ENCODE data around the gene ATG101. TPM values are rescaled to one million over a fixed set of nuclear protein-coding genes. Genes with fewer than 3 reads are reported as not detected.

Gene ATG101
- total and polyA plus RNA-seq, 4 donors: 12.9 to 31.8 (median 29.4) TPM

GRCh38 chr12:52096332-52097044 is 26.7 kb downstream of the ATG101 start:
- no peak overlapping the region for H3K27ac ChIP-seq (ENCODE audit: low read depth in 1 of 2, low read length in 2 of 2)
- H3K9me3 ChIP-seq (ENCODE audit: control insufficient read depth in 4 of 4, low read length in 3 of 4): no peaks in the 10 kb centered on the region
- no peak overlapping the region for H3K9ac ChIP-seq (ENCODE audit: low read depth in 1 of 2, low read length in 2 of 2)
- H3K4me1 ChIP-seq (ENCODE audit: control insufficient read depth in 4 of 4, insufficient read depth in 4 of 4, low read length in 3 of 4): peaks cover 0 to 19% (median 9%) of the 10 kb centered on the region in 4 donors
- TF ChIP-seq YY1 (IDR thresholded peaks at IDR 0.05): no peak
- TF ChIP-seq HNF4G (IDR thresholded peaks at IDR 0.05): no peak
- TF ChIP-seq, protein P1, sequence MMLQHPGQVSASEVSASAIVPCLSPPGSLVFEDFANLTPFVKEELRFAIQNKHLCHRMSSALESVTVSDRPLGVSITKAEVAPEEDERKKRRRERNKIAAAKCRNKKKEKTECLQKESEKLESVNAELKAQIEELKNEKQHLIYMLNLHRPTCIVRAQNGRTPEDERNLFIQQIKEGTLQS (IDR thresholded peaks at IDR 0.05): no peak
- TF ChIP-seq, protein P2, sequence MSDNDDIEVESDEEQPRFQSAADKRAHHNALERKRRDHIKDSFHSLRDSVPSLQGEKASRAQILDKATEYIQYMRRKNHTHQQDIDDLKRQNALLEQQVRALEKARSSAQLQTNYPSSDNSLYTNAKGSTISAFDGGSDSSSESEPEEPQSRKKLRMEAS (IDR thresholded peaks at IDR 0.05): no peak
- TF ChIP-seq RAD21 (IDR thresholded peaks at IDR 0.05): no peak
- no peak for TF ChIP-seq SP1 (IDR thresholded peaks at IDR 0.05)
- no peak for TF ChIP-seq GABPA (IDR thresholded peaks at IDR 0.05 in 1 of 2, conservative IDR thresholded peaks at IDR 0.05 in 1 of 2)
- no peak for TF ChIP-seq EGR1 (IDR thresholded peaks at IDR 0.05; ENCODE audit: low read depth in 2 of 2)
- TF ChIP-seq ZBTB33 (IDR thresholded peaks at IDR 0.05): no peak
- TF ChIP-seq HNF4A (conservative IDR thresholded peaks at IDR 0.05): no peak
- TF ChIP-seq TAF1 (conservative IDR thresholded peaks at IDR 0.05): no peak
- TF ChIP-seq CTCF (IDR thresholded peaks at IDR 0.05; ENCODE audit: low read depth, low read length, missing input control): no peak
- no peak for TF ChIP-seq NR2F2 (IDR thresholded peaks at IDR 0.05)
- no peaks in the 10 kb centered on the region for H3K27me3 ChIP-seq (ENCODE audit: control insufficient read depth in 4 of 4, insufficient read depth in 4 of 4, low read length in 3 of 4)
- DNase-seq (ENCODE audit: low spot score): no peak
- no peaks in the 10 kb centered on the region for H3K36me3 ChIP-seq (ENCODE audit: control insufficient read depth in 4 of 4, insufficient read depth in 3 of 4, low read depth in 1 of 4, low read length in 3 of 4)
- H3K4me3 ChIP-seq (ENCODE audit: low read depth in 1 of 3, low read length in 3 of 3): no peak overlapping the region
- 93% methylated on average over 15 of the region's 15 CpGs for WGBS

DNA sequence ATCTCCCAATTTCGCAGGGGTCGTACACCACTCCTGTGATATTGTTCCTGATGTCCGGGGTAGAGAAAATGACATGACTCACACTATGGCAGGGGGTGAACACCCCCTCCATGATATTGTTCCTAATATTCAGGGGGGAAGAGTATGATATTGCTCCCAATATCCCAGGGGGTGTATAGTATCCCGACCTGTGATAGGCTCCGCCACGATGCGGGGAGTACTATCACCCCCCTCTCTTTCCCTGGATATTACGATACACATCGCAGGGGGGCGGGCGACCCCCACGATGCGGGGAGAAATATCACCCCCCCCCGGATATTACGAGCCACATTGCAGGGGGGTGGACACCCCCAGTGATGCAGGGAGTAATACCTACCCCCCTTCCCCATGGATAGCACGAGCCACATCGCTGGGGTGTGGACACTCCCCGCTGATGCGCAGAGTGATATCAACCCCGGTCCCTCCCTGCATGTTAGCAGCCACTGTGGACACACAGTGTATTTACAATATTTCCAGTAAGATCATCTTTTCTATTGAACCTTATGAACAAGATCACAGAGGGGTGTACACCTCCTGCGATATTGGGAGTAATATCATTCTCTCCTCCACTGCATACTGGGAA is 27.4 kb downstream of the ATG101 start:
- no peaks in the 10 kb centered on the region for H3K27me3 ChIP-seq (ENCODE audit: control insufficient read depth in 4 of 4, insufficient read depth in 4 of 4, low read length in 3 of 4)
- TF ChIP-seq SP1 (IDR thresholded peaks at IDR 0.05): no peak
- no peak for TF ChIP-seq YY1 (IDR thresholded peaks at IDR 0.05)
- no peak for TF ChIP-seq TAF1 (conservative IDR thresholded peaks at IDR 0.05)
- TF ChIP-seq CTCF (IDR thresholded peaks at IDR 0.05; ENCODE audit: low read depth, low read length, missing input control): no peak
- no peak for TF ChIP-seq JUND (IDR thresholded peaks at IDR 0.05)
- TF ChIP-seq, protein P1 (IDR thresholded peaks at IDR 0.05): no peak
- DNase-seq (ENCODE audit: low spot score): no peak
- no peaks in the 10 kb centered on the region for H3K36me3 ChIP-seq (ENCODE audit: control insufficient read depth in 4 of 4, insufficient read depth in 3 of 4, low read depth in 1 of 4, low read length in 3 of 4)
- H3K9me3 ChIP-seq (ENCODE audit: control insufficient read depth in 4 of 4, low read length in 3 of 4): no peaks in the 10 kb centered on the region
- WGBS: 89% methylated on average over 21 of the region's 21 CpGs
- no peak overlapping the region for H3K9ac ChIP-seq (ENCODE audit: low read depth in 1 of 2, low read length in 2 of 2)
- H3K27ac ChIP-seq (ENCODE audit: low read depth in 1 of 2, low read length in 2 of 2): no peak overlapping the region
- H3K4me1 ChIP-seq (ENCODE audit: control insufficient read depth in 4 of 4, insufficient read depth in 4 of 4, low read length in 3 of 4): peaks cover 0 to 19% (median 6%) of the 10 kb centered on the region in 4 donors
- no peak overlapping the region for H3K4me3 ChIP-seq (ENCODE audit: low read depth in 1 of 3, low read length in 3 of 3)

All from liver (tissue), 9 donors.